ENCODE measurements around the gene NAT10. TPM values are rescaled to one million over a fixed set of nuclear protein-coding genes. Genes with fewer than 3 reads are reported as not detected.

NAT10 gene
- total RNA-seq, 1 donor from 2014 or later = 34.4 TPM

GRCh38 chr11:34165786-34166555, 60.5 kb downstream of the NAT10 start:
- no peak for DNase-seq (ENCODE audit: low spot score)
- H3K27me3 Mint-ChIP-seq (ENCODE audit: unreplicated experiment) = peaks cover 37% of the 10 kb centered on the region
- TF ChIP-seq CTCF (IDR thresholded peaks at IDR 0.05; ENCODE audit: unreplicated experiment) = no peak
- no peak overlapping the region for H3K4me3 Mint-ChIP-seq (ENCODE audit: unreplicated experiment)
- H3K9me3 Mint-ChIP-seq (ENCODE audit: unreplicated experiment) = no peaks in the 10 kb centered on the region
- H3K36me3 Mint-ChIP-seq (ENCODE audit: low read depth, unreplicated experiment) = peaks cover 66% of the 10 kb centered on the region
- peaks cover 19% of the 10 kb centered on the region for H3K4me1 Mint-ChIP-seq (ENCODE audit: unreplicated experiment)
- no peak overlapping the region for H3K27ac Mint-ChIP-seq (ENCODE audit: unreplicated experiment)

GRCh38 chr11:34166806-34167740, 61.6 kb downstream of the NAT10 start:
- no peak for DNase-seq (ENCODE audit: low spot score)
- Mint-ChIP-seq H3K4me3 (ENCODE audit: unreplicated experiment) (peak overlapping the region; percentile 52), H3K4me1 (ENCODE audit: unreplicated experiment) (peaks cover 23% of the 10 kb centered on the region), H3K27ac (ENCODE audit: unreplicated experiment) (no peak overlapping the region), H3K36me3 (ENCODE audit: low read depth, unreplicated experiment) (peaks cover 61% of the 10 kb centered on the region), H3K9me3 (ENCODE audit: unreplicated experiment) (no peaks in the 10 kb centered on the region), H3K27me3 (ENCODE audit: unreplicated experiment) (peaks cover 33% of the 10 kb centered on the region)
- TF ChIP-seq CTCF (IDR thresholded peaks at IDR 0.05; ENCODE audit: unreplicated experiment) = no peak

GRCh38 chr11:34167961-34168360, 62.5 kb downstream of the NAT10 start:
- H3K4me1 Mint-ChIP-seq (ENCODE audit: unreplicated experiment) = peaks cover 23% of the 10 kb centered on the region
- peaks cover 65% of the 10 kb centered on the region for H3K36me3 Mint-ChIP-seq (ENCODE audit: low read depth, unreplicated experiment)
- H3K4me3 Mint-ChIP-seq (ENCODE audit: unreplicated experiment) = peak overlapping the region; percentile 45
- no peak for DNase-seq (ENCODE audit: low spot score)
- peaks cover 33% of the 10 kb centered on the region for H3K27me3 Mint-ChIP-seq (ENCODE audit: unreplicated experiment)
- no peaks in the 10 kb centered on the region for H3K9me3 Mint-ChIP-seq (ENCODE audit: unreplicated experiment)
- peak overlapping the region; percentile 22 for H3K27ac Mint-ChIP-seq (ENCODE audit: unreplicated experiment)
- no peak for TF ChIP-seq CTCF (IDR thresholded peaks at IDR 0.05; ENCODE audit: unreplicated experiment)

GRCh38 chr11:34168642-34169420, 63.4 kb downstream of the NAT10 start:
- Mint-ChIP-seq H3K4me3 (ENCODE audit: unreplicated experiment) (peak overlapping the region; percentile 70), H3K27ac (ENCODE audit: unreplicated experiment) (no peak overlapping the region), H3K36me3 (ENCODE audit: low read depth, unreplicated experiment) (peaks cover 62% of the 10 kb centered on the region), H3K9me3 (ENCODE audit: unreplicated experiment) (no peaks in the 10 kb centered on the region), H3K4me1 (ENCODE audit: unreplicated experiment) (peaks cover 23% of the 10 kb centered on the region), H3K27me3 (ENCODE audit: unreplicated experiment) (peaks cover 26% of the 10 kb centered on the region)
- TF ChIP-seq CTCF (IDR thresholded peaks at IDR 0.05; ENCODE audit: unreplicated experiment) = no peak
- no peak for DNase-seq (ENCODE audit: low spot score)
